IMR-90 (cell line): ENCODE results near the gene ASF1A. TPM values are rescaled to one million over a fixed set of nuclear protein-coding genes. Genes with fewer than 3 reads are reported as not detected.

Experiments used
- ATAC-seq: fragments of 200-7000 bp; cut with Tn5 transposase; 2 replicates; pipeline ENCODE4 v1.9.1; 2020; ENCODE audit warnings: low read depth, mild to moderate bottlenecking, moderate library complexity
- BruUV-seq: library from RNA; stranded (reverse); fragments of 400-500 nt; replicated peaks from 2 replicates; lab custom pipeline; 2021; lab: Mats Ljungman, UMichigan
- CTCF ChIA-PET: fragments of 300-600 bp; formaldehyde crosslinking; extraction: SDS; loops from one replicate; lab custom pipeline; 2021; ENCODE audit warnings: antibody characterized with exemption; lab: Yijun Ruan, JAX
- POLR2A ChIA-PET: fragments of 300-600 bp; sonication (Branson Sonifier 250); formaldehyde crosslinking; loops from one replicate; lab custom pipeline; 2022; ENCODE audit warnings: antibody characterized with exemption; ENCODE audit not compliant: unreplicated experiment; lab: Charles Lee
- DNase-seq: peaks from one replicate; pipeline ENCODE4 v3.0.0; 2013
- H2AFZ ChIP-seq: replicated peaks from 2 replicates; pipeline ENCODE3; 2013; ENCODE audit warnings: low read length, mild to moderate bottlenecking; ENCODE audit not compliant: poor library complexity
- H2AK5ac ChIP-seq: 2 replicates; pipeline ENCODE4 v1.6.1; 2013; ENCODE audit warnings: low read depth, low read length, inconsistent platforms
- H2AK9ac ChIP-seq: replicated peaks from 2 replicates; pipeline ENCODE3; 2013; ENCODE audit warnings: mild to moderate bottlenecking, low read depth, low read length, moderate library complexity; ENCODE audit not compliant: poor library complexity
- H2BK120ac ChIP-seq: 2 replicates; pipeline ENCODE4 v1.6.1; 2013; ENCODE audit warnings: low read depth, low read length, inconsistent platforms
- H2BK15ac ChIP-seq: 3 replicates; pipeline ENCODE4 v1.6.1; 2013; ENCODE audit warnings: low read depth, low read length, inconsistent platforms
- H2BK20ac ChIP-seq: 2 replicates; pipeline ENCODE4 v1.6.1; 2013; ENCODE audit warnings: low read depth, mild to moderate bottlenecking, inconsistent platforms, low read length, moderate library complexity
- H2BK5ac ChIP-seq: 2 replicates; pipeline ENCODE4 v1.6.1; 2013; ENCODE audit warnings: mild to moderate bottlenecking, low read depth, low read length, inconsistent platforms; ENCODE audit not compliant: poor library complexity, severe bottlenecking
- H3K14ac ChIP-seq: replicated peaks from 2 replicates; pipeline ENCODE4 v1.6.1; 2013; ENCODE audit warnings: low read depth, low read length, inconsistent platforms
- H3K18ac ChIP-seq: 2 replicates; pipeline ENCODE4 v1.6.1; 2013; ENCODE audit warnings: low read depth, low read length, control low read depth
- H3K23ac ChIP-seq: 2 replicates; pipeline ENCODE4 v1.6.1; 2013; ENCODE audit warnings: low read depth, low read length, inconsistent platforms
- H3K27ac ChIP-seq: 2 replicates; pipeline ENCODE4 v1.5.1; 2013; ENCODE audit warnings: mild to moderate bottlenecking, control low read depth, low read length; ENCODE audit not compliant: insufficient read depth
- H3K27me3 ChIP-seq: 2 replicates; pipeline ENCODE4 v1.6.1; 2013; ENCODE audit warnings: low read length; ENCODE audit not compliant: control insufficient read depth, insufficient read depth
- H3K36me3 ChIP-seq: 2 replicates; pipeline ENCODE4 v1.6.1; 2013; ENCODE audit warnings: low read length, mixed read lengths; ENCODE audit not compliant: control insufficient read depth, insufficient read depth
- H3K4ac ChIP-seq: 2 replicates; pipeline ENCODE4 v1.6.1; 2013; ENCODE audit warnings: low read depth, low read length, inconsistent platforms
- H3K4me1 ChIP-seq: 2 replicates; pipeline ENCODE4 v1.6.1; 2013; ENCODE audit warnings: low read length, mixed read lengths; ENCODE audit not compliant: control insufficient read depth, insufficient read depth
- H3K4me2 ChIP-seq: 2 replicates; pipeline ENCODE4 v1.6.1; 2013; ENCODE audit warnings: low read depth, mild to moderate bottlenecking, control low read depth, low read length, moderate library complexity
- H3K4me3 ChIP-seq: 2 replicates; pipeline ENCODE4 v1.5.1; 2013; ENCODE audit warnings: low read depth, mild to moderate bottlenecking, control low read depth, low read length, moderate library complexity; ENCODE audit not compliant: insufficient read depth
- H3K56ac ChIP-seq: 2 replicates; pipeline ENCODE4 v1.6.1; 2013; ENCODE audit warnings: low read length, inconsistent platforms; ENCODE audit not compliant: insufficient read depth; ENCODE audit errors: extremely low read depth
- H3K79me1 ChIP-seq, 2 experiments: 2 replicates each; pipeline ENCODE4 v1.6.1; 2013; ENCODE audit warnings: low read length in 2 of 2, inconsistent platforms in 1 of 2, low read depth in 1 of 2
- H3K9ac ChIP-seq: 2 replicates; pipeline ENCODE4 v1.6.1; 2013; ENCODE audit warnings: low read depth, low read length, control low read depth
- H3K9me1 ChIP-seq: 2 replicates; pipeline ENCODE4 v1.6.1; 2013; ENCODE audit warnings: low read length, inconsistent platforms; ENCODE audit not compliant: insufficient read depth
- H3K9me3 ChIP-seq: 2 replicates; pipeline ENCODE4 v1.6.1; 2013; ENCODE audit warnings: low read length; ENCODE audit not compliant: control insufficient read depth, insufficient read depth
- H4K20me1 ChIP-seq: 2 replicates; pipeline ENCODE4 v1.6.1; 2013; ENCODE audit warnings: low read length, inconsistent platforms; ENCODE audit not compliant: insufficient read depth
- H4K5ac ChIP-seq: 2 replicates; pipeline ENCODE4 v1.6.1; 2013; ENCODE audit warnings: mild to moderate bottlenecking, low read depth, low read length, control low read depth
- H4K8ac ChIP-seq, 2 experiments: 2 replicates each; pipeline ENCODE4 v1.6.1; 2013; ENCODE audit warnings: low read depth in 2 of 2, low read length in 2 of 2, control low read depth in 1 of 2, inconsistent platforms in 1 of 2
- H4K91ac ChIP-seq: 2 replicates; pipeline ENCODE4 v1.6.1; 2013; ENCODE audit warnings: low read depth, low read length, inconsistent platforms; ENCODE audit not compliant: insufficient read depth
- BHLHE40 ChIP-seq: fragments of 150-350 bp; IDR thresholded peaks from 2 replicates; pipeline ENCODE4 v1.6.1; 2016; ENCODE audit warnings: mild to moderate bottlenecking, low read depth, low read length
- CEBPB ChIP-seq: IDR thresholded peaks from 2 replicates; pipeline ENCODE4 v1.6.1; 2012; ENCODE audit warnings: low read depth, low read length, improper control_type of control experiment
- CHD1 ChIP-seq: IDR thresholded peaks from 2 replicates; pipeline ENCODE4 v1.6.1; 2012; ENCODE audit warnings: low read depth, low read length, improper control_type of control experiment
- CTCF ChIP-seq: conservative IDR thresholded peaks from 2 replicates; pipeline ENCODE4 v1.5.1; 2012; ENCODE audit warnings: mild to moderate bottlenecking, low read depth, low read length, improper control_type of control experiment
- ELK1 ChIP-seq: fragments of 150-350 bp; IDR thresholded peaks from 2 replicates; pipeline ENCODE4 v1.6.1; 2016; ENCODE audit warnings: low read depth, mild to moderate bottlenecking, low read length, moderate library complexity, borderline replicate concordance
- MAZ ChIP-seq: IDR thresholded peaks from 2 replicates; pipeline ENCODE4 v1.6.1; 2012; ENCODE audit warnings: low read depth, mild to moderate bottlenecking, low read length, improper control_type of control experiment, moderate library complexity, borderline replicate concordance
- MXI1 ChIP-seq: IDR thresholded peaks from 2 replicates; pipeline ENCODE4 v1.6.1; 2012; ENCODE audit warnings: low read depth, mild to moderate bottlenecking, low read length, moderate library complexity, borderline replicate concordance
- NFE2L2 ChIP-seq: fragments of 150-350 bp; IDR thresholded peaks from 2 replicates; pipeline ENCODE4 v1.6.1; 2016; ENCODE audit warnings: low read depth, mild to moderate bottlenecking, low read length
- POLR2A ChIP-seq: IDR thresholded peaks from 2 replicates; pipeline ENCODE4 v1.6.1; 2012; ENCODE audit warnings: mild to moderate bottlenecking, low read depth, low read length
- RCOR1 ChIP-seq: IDR thresholded peaks from 2 replicates; pipeline ENCODE4 v1.6.1; 2012; ENCODE audit warnings: mild to moderate bottlenecking, low read length, improper control_type of control experiment; ENCODE audit not compliant: insufficient replicate concordance
- SMC3 ChIP-seq: fragments of 150-350 bp; IDR thresholded peaks from 2 replicates; pipeline ENCODE4 v1.6.1; 2016; ENCODE audit warnings: low read depth, mild to moderate bottlenecking, antibody characterized with exemption, low read length, moderate library complexity
- WGBS, 2 experiments: methylation state at CpG; one replicate each; pipeline versions ENCODE4 v1.1.5 to v1.1.7; 2013; ENCODE audit warnings: missing lambda C conversion rate in 2 of 2; ENCODE audit not compliant: insufficient read length in 1 of 2; ENCODE audit errors: extremely low coverage in 2 of 2; 5-methylcytosine and 5-hydroxymethylcytosine counted together
- dilution Hi-C: fragments of 300-500 bp; cut with HindIII; formaldehyde crosslinking; loops from one replicate; pipeline ENCODE4 v1.14.3; 2018; ENCODE audit warnings: low sequenced_read_pairs; ENCODE audit not compliant: unreplicated experiment
- in situ Hi-C: fragments of 300-500 bp; cut with MboI; formaldehyde crosslinking; loops from 3 replicates; pipeline ENCODE4 v1.14.3; 2019; ENCODE audit warnings: low sequenced_read_pairs, inconsistent platforms, mixed read lengths
- intact Hi-C: fragments of 100-400 bp; cut with micrococcal nuclease; formaldehyde crosslinking; loops from 2 replicates; pipeline ENCODE4 v1.10.0; 2022
- polyA plus RNA-seq, 3 experiments: library from polyadenylated mRNA; depleted of rRNA; stranded (reverse); fragments of >200 nt; gene quantifications; 2 replicates each; pipeline ENCODE4 v1.2.3, GENCODE V29; 2012; ENCODE audit warnings: low replicate concordance in 1 of 3
- total RNA-seq: library from RNA; depleted of rRNA; stranded (reverse); fragments of >200 nt; gene quantifications from 2 replicates; pipeline ENCODE4 v1.2.3, GENCODE V29; 2012
- TF ChIP-seq, protein P1 (sequence below): fragments of 150-350 bp; IDR thresholded peaks from 2 replicates; pipeline ENCODE4 v1.6.1; 2017; ENCODE audit warnings: mild to moderate bottlenecking, antibody characterized with exemption, low read length, low read depth

The ASF1A gene
- total and polyA plus RNA-seq, 2 of the 4 experiments (the other 2 are of a cell fraction), result 10.1 to 11.1 TPM

- Histone ChIP-seq H3K79me1 (peaks cover 25 to 51% of the 10 kb centered on the region in 2 experiments), H2BK5ac (peak overlapping the region; percentile 85), H4K91ac (no peak overlapping the region; the same call in 1 of the 2 replicates), H3K27me3 (no peaks in the 10 kb centered on the region), H3K9me1 (peaks cover 5% of the 10 kb centered on the region; the same call in 1 of the 2 replicates), H3K4me1 (peaks cover 2% of the 10 kb centered on the region; the same call in 1 of the 2 replicates), H3K18ac (no peak overlapping the region), H3K36me3 (peaks cover 3% of the 10 kb centered on the region; the same call in 1 of the 2 replicates), H3K9ac (peak overlapping the region; percentile 82), H2AK9ac (peak overlapping the region; percentile 82), H3K14ac (peak overlapping the region; percentile 80), H3K56ac (peak overlapping the region; percentile 79; the same call in 1 of the 2 replicates), H2AK5ac (no peak overlapping the region), H4K20me1 (no peaks in the 10 kb centered on the region), H3K4ac (peak overlapping the region; percentile 60), H3K9me3 (no peaks in the 10 kb centered on the region), H4K8ac (peak overlapping the region in 1 of 2 experiments; percentile 48; a peak in 1 of 4 replicates), H2BK120ac (no peak overlapping the region), H3K4me3 (peak overlapping the region; percentile 79), H3K4me2 (peak overlapping the region; percentile 88), H3K27ac (peak overlapping the region; percentile 74), H4K5ac (0 out of 2 replicates have a peak overlapping the region, but pooled peaks have one; percentile 11), H2AFZ (peak overlapping the region; percentile 87), H3K23ac (peak overlapping the region; percentile 69), H2BK15ac (no peak overlapping the region), H2BK20ac (no peak overlapping the region)
- in situ Hi-C loops, result no loop called here
- TF ChIP-seq MAZ (peak; percentile 67; the same call in 1 of the 2 replicates), MXI1 (peak; percentile 69), CEBPB (no peak), ELK1 (no peak), NFE2L2 (no peak), BHLHE40 (no peak), POLR2A (0 out of 2 replicates have a peak, but pooled peaks have one; percentile 38), CTCF (0 out of 2 replicates have a peak, but pooled peaks have one; percentile 0), CHD1 (0 out of 2 replicates have a peak, but pooled peaks have one; percentile 40), SMC3 (no peak), RCOR1 (no peak)
- TF ChIP-seq, protein P1, sequence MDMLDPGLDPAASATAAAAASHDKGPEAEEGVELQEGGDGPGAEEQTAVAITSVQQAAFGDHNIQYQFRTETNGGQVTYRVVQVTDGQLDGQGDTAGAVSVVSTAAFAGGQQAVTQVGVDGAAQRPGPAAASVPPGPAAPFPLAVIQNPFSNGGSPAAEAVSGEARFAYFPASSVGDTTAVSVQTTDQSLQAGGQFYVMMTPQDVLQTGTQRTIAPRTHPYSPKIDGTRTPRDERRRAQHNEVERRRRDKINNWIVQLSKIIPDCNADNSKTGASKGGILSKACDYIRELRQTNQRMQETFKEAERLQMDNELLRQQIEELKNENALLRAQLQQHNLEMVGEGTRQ, result 0 out of 2 replicates have a peak, but pooled peaks have one; percentile 3
- DNase-seq (peak; percentile 66), ATAC-seq (peak; percentile 70)
- ChIA-PET CTCF (interaction anchor here (0.5 kb wide), 1 partner anchor 503 kb away, joined by 3 read pairs; no protein-coding TSS in a partner anchor), POLR2A (no interaction called here)
- WGBS, 2 experiments, result 0% methylated on average over 48 of the region's 102 CpGs; no CpG with 5 or more reads in 1 of the 2 experiments
- BruUV-seq, result no TSS peak
- intact Hi-C loops, result loop anchor here (1.0 to 10.0 kb wide), 6 partner anchors 41 to 612 kb away; partner anchors contain the start of genes FAM184A and MCM9
- dilution Hi-C loops, result no loop called here
Observed at GRCh38 chr6:118894425-118895260, 691 bp downstream of the ASF1A start.
